Stimulated activated CD8-positive, alpha-beta memory T cell treated with anti-CD3 and anti-CD28 coated beads, Interleukin-15, amount 100 ng/mL, for 24 hours (primary cell): Measurements from ENCODE around the gene MLLT1.

Experiments used
- DNase-seq: peaks from one replicate; pipeline ENCODE4 v3.0.0-alpha.2; 2020; ENCODE audit warnings: low read depth

The MLLT1 gene

DNA sequence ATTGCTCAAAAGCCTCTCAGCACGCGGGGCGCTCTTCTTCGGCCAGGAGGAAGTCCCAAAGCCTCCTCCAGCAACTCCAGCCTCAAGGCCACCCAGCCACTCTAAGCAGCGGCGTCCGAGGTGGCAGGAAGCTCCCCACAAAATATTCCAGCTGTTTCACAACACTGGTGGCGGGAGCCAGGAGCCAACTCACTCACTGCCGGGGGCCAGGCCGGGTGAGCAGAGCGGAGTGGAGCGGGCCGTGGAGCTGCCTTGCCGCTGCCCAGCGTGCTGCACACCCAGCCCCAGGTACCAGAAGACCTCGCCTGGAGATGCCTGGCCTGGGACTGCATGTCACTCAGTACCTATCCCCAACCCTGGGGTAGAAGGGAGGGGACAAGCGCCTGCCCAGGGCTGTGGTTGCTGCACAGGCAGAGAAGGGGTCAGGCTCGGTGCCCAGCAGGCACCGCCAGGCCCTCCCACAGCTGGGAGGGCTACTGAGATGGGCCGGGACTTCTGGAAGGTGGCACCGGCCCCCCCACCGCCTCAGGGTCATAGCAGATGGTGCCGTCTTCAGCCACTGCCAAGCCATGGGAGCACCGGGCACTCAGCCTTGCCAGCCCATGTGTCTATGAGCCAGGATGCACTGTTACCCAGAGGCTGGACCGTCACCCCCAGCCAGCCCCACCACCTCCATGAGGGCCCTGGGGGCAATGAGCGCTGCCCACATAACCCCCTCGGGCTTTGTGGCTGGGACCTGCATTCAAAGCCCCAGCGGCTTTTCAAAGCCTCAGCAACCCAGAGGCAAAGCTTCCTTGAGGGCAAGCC lies 59.2 kb downstream of the MLLT1 start:
- DNase-seq = no peak

- no peak for DNase-seq
These were observed 60.0 kb downstream of the MLLT1 start for GRCh38 chr19:6219586-6220290.

DNA sequence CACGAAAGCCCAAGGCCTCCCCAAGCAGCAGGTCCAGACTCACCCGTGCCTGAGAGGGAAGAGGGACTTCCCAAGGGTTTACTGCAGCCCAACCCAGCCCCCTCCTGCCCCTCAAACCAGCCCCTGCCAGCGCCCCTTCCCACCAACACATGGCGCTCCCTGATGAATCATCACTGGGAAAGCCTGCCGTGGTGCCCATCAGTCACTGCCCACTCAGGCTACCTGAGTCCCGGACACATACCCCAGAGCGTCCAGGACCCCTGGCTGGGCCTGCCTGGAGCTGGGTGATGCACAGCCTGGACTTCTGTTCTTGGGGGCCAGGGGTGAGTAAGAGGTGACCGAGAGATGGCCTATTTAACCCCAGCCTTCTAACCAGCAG lies 60.6 kb downstream of the MLLT1 start:
- no peak for DNase-seq

- DNase-seq = peak; percentile 79
These were observed 61.2 kb downstream of the MLLT1 start for GRCh38 chr19:6218491-6219146.

DNA sequence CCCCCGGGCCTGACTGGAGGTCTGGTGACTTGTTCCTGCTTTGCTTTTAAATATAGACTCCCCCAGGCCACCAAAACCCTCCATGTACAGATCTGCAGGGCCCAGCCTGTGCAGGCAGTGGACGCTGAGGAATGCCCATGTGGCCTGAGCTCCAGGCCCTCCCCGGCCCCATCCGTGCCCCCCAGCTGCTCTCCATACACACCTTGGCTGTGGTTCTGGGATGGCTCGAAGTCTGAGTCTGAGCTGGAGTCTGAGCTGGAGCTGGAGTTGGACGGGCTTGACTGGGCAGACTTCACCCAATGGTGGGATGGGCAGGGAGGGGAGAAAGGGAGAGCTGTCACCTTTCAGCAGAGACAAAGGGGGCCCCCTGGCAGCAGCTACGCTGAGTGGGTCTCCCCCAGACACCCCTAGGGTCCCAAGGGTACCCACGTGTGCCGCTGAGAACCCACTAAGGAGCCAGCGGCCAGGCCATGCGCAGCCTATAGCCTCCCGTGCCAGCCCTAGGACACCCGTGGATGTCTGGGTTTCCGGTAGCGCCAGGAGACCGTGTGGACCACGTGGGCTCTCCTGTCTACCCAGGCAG lies 61.9 kb downstream of the MLLT1 start:
- no peak for DNase-seq

DNA sequence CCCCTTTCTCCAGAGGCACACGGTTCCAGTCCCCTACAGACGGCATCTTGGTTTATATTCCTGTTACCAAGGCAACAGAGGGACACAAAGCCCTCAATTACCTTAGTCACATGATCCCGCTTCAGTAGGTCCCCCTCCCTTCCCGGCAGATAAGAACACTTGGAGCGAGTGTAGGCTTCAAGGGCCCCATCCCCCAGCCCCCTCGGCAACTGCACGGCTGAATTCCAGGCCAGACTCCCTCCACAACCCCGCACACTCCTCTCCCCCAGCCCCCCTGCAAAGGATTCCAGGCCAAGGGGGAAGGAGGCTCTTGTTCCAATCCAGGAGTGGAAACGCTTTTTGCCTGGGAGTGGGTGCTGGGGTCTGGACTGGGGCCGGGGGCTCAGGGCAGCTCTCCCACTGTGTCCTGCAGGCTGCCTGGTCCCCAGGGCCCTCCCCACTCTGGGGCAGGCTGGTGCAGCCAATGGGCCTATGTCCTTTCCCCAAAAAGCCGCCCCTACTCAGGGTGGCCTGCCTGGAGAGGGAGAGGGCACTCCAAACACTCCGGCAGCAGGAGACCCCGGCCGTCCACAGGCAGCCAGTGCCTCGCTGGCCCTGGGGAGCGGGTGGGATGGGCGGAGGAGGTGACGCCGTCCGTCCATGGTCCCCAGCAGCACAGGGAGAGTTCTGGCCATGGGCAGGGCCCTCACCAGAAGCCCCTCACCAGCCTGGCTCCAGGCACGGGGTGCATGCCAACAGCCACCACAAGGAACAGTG lies 62.6 kb downstream of the MLLT1 start:
- DNase-seq = no peak

GRCh38 chr19:6216236-6216995 lies 63.4 kb downstream of the MLLT1 start:
- DNase-seq = no peak

DNA sequence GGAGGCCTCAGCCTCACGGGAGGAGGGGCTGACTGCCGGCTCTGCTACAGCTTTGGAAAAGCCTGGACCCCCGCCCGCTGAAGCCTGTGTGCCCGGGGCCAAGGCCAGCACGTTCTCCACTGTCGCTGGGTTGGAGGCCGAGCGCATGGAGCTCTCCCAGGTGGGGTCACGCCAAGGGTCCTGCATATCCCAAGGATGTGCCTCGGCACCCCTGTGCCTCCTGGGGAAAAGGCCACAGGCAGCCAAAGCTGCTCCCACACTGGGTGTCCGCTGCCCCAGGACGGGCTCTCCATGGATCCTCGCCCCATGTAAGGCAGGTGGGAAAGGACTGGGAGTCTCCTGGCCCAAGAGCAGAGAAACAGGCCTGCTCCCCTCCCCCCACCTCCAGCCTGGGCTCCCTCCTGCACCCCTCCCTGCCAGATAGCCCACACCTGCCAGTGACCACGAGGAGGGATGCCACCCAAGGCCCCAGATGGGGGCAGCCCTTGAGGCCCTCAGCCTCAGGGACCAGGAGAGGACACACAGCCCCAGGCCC lies 64.0 kb downstream of the MLLT1 start:
- DNase-seq = no peak

DNA sequence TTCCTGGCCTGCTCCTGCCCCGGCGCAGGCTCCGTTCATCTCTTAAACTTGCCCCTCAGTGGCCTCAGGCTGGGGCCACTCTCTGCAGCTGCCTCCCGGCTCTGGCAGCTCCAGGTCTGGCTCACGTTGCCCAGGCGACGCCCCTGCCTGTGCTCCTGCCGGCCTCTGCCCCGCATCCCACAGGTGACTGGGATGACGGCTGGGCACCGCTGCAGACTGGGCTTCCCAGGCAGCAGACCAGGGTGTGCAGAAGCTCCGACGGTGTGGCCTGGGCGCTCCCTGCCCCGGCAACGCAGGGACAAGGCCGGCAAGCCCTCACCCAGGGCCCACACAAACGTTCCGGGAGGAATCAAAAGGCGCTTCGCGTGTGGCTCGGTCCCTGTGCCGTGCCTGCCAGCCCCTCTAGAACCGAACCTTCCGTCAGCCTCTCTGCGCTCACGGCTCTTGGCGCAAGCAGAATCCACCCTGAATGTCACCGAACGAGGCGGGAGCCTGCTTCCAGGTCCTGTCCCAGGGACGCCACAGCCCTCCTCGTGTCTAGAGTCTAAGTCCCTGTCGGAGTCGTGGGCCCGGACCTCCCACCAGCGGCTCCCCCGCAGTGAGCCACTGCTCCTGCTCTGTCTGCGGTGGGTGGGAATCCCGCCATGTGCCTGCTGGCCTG lies 64.8 kb downstream of the MLLT1 start:
- DNase-seq = no peak

GRCh38 chr19:6213696-6214641 lies 65.8 kb downstream of the MLLT1 start:
- no peak for DNase-seq

DNA sequence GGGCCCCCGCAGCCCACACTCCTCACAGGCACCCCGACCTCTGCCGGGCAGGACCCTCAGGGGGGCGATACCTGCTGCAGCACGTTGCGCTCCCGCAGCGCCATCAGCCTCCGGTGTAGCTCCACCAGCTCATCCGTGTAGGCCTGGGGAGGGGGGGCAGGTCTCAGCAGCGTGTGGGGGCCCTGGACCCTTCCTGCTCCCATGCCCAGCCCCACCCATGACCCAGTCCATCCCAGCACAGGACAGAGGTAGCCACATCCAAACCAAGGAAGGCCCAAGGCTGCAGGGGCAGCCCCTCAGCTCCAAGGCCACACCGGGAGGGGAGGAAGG lies 66.5 kb downstream of the MLLT1 start:
- DNase-seq = no peak

DNA sequence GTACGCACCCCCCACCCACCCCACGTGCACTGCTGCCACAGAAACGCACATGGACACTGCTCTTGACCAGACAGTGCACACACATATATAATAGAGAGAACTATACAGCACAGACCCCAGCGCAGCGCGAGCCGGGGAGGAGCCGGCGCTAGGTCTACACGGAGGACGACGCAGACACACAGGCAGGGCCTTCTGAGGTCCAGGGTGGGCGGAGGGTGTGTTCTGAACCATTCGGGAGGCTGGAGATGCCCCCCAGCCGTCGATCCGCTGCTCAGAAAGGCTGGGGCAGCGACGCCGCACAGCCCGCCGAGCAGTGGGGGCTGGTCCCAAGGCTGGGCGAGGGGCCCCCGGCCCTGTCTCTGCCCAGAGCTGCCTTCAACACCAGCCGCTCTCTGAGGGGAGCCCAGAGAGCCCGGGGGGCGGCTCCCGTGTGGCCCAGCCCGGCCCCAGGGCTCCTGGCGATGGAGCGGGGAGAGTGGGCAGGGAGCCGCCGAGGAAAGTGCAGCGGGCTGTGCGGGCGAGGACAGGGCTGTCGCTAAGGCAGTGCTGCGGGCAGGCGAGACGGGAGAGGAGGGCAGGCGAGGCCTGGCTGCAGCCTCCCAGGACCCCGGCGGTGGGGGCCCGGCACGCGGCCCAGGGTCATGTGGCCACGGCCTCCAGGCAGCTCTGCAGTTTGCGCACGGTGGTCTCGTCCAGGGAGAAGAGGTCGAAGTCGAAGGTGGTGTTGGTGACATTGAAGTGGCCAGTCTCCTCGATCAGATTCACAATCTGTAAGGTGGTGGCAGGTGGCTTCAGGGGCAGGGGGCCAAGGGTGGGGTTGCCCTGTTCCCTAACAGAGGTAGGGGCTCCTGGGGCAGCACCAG lies 67.1 kb downstream of the MLLT1 start:
- DNase-seq = no peak

- no peak for DNase-seq
These were observed 68.0 kb downstream of the MLLT1 start for GRCh38 chr19:6211632-6212402.

GRCh38 chr19:6210721-6211600 lies 68.8 kb downstream of the MLLT1 start:
- DNase-seq = no peak

DNA sequence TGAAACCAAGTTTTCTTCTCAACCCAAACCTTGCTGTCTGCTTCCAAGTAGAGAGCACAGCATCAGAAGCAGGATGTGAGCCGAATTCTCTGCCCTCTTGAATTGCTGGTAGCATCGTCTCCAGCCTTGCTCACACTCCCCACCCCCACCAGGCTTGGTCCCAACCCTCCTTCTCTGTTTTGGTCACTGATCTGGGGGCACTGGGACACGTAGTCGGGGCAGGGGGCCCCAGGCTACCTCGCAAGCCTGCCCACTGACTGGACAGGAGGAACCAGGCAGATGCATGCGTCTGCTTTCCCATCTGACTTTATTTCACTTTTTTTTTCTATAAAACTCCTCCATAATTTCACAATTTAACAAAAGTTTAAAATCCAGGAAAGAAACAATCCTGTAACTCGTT lies 69.7 kb downstream of the MLLT1 start:
- no peak for DNase-seq

DNA sequence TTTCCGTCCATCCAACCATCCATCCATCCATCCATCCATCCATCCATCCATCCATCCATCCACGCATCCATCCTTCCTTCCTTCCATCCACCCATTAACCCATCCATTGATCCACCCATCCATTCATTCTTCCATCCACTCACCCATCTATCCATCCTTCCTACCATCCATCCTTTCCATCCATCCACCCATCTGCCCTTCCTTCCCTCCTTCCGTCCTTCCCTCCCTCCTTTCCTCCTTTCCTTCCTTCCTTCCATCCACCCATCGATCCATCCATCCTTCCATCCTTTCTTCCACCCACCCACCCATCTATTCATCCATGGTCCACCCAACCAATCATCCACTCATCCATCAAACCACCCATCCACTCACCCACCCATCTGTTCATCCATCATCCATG lies 70.1 kb downstream of the MLLT1 start:
- DNase-seq = no peak

DNA sequence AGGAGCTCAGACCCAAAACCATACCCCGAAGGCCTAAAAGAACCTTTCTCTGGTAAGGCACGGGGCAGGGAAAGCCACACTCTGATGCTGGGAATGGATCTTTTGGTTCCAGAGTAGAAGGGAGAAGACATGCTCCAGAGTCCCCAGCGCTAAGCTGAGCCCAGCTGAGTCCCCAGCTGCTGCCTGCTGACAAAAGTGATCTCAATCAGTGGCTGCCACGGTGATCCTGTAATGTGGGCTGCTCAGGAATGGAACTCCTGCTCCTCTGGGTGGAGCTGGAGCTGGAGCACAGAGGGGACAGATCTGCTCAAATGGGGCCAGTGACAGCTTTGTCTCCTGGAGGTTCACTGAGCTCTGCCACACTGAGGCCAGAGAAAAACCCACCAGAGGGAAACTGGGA lies 70.5 kb downstream of the MLLT1 start:
- no peak for DNase-seq
